Transverse colon (tissue), 4 donors: ENCODE results near the gene XRCC4.

Experiments used
- CTCF ChIP-seq, 5 experiments: fragments of 200-600 bp in 3 of 5; fragments of 450-650 bp in 2 of 5; sonication (generic) in 3 of 5; IDR thresholded peaks; 1 replicate in 2 of 5; 2 replicates in 3 of 5; pipeline ENCODE4 v1.5.1; 2016 to 2017; ENCODE audit warnings: antibody characterized with exemption in 5 of 5, inconsistent platforms in 3 of 5, mild to moderate bottlenecking in 2 of 5, moderate library complexity in 1 of 5
- POLR2A ChIP-seq: fragments of 450-650 bp; IDR thresholded peaks from one replicate; pipeline ENCODE4 v1.6.1; 2016; ENCODE audit warnings: antibody characterized with exemption, mild to moderate bottlenecking, moderate library complexity
- POLR2AphosphoS5 ChIP-seq, 3 donors: sonication (generic); formaldehyde crosslinking; IDR thresholded peaks; one replicate each; pipeline ENCODE4 v1.6.1; 2016; ENCODE audit warnings: antibody characterized with exemption in 3 of 3

GRCh38 chr5:83400701-83401100 lies 323.4 kb downstream of the XRCC4 start:
- TF ChIP-seq CTCF (IDR thresholded peaks at IDR 0.05) (no peak), POLR2A (no peak), POLR2AphosphoS5 (IDR thresholded peaks at IDR 0.05) (no peak)
